Measurements from ENCODE around the gene EEIG2.

- TF ChIP-seq CTCF (IDR thresholded peaks at IDR 0.05; ENCODE audit: extremely low read depth in 1 of 2, insufficient read depth in 1 of 2, low read depth in 1 of 2, low read length in 2 of 2) (no peak), EZH2 (IDR thresholded peaks at IDR 0.05; ENCODE audit: borderline replicate concordance, low read depth, low read length, severe bottlenecking) (no peak), MAX (IDR thresholded peaks at IDR 0.05; ENCODE audit: insufficient read depth, insufficient read length) (no peak)
Observed at GRCh38 chr1:108574008-108574407, 14.1 kb downstream of the EEIG2 start.

All from endothelial cell of umbilical vein (primary cell).